Ureter (tissue), 1 donor: ENCODE results near the gene FYN. TPM values are rescaled to one million over a fixed set of nuclear protein-coding genes. Genes with fewer than 3 reads are reported as not detected.
A peak's percentile ranks its signal among the peaks of the same experiment; 100 is the strongest.
"Not testable (repeated sequence)": the region's sequence is repeated elsewhere in the genome, so short reads cannot be mapped to it uniquely, and the experiment has no call there.

Experiments used
- DNase-seq: peaks from one replicate; pipeline ENCODE4 v3.0.0-alpha.2; 2020; ENCODE audit warnings: low spot score
- total RNA-seq: library from RNA; stranded (reverse); gene quantifications from one replicate; pipeline ENCODE4 v1.2.4, GENCODE V29; 2023
- donor health status: DM: yes; HTN: yes; CAD: no.

FYN gene
- 62.6 TPM for total RNA-seq

DNA sequence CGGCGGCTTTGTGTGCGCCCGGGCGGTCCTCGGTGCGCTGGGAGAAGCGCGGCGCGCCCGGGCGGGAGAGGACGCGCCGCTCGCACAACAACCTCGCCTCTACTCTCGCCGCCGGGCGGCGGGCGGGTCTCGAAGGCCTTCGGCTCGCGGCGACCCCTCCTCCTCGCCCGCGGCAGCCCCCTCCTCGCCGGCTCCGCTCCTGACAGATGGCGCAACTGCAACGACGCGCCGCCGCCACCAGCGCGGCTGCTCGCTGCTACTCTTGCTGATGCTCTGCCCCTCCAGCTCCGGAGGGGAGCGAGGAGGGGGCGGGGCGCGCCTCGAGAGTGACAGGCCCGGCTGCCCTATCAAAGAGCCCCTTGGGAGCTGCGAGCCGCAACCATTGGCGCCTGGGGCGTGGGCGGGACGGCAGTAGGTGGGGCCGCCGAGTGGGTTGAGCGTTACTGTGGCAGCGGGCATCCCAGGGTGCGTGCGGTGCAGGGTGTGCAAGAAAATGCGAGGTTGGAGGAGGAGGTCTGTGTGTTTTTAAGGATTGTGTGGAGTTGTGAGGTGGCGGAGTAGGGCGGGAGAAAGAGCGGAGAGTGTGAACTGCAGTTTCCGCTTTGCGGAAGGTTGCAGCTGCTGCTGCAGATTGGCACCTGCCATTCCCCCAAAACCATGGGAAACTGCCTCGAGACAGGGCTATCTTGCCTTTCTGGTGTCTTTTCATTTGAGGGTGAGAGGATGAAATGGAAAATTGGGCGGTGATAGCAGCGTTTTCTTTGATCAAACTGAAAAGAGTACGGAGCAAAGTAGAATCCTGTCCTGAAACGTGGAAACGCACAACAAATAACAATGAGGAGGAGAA, at the start of gene FYN:
Gene FYN (minus strand): TSS at position 275 of the 847 bp plus-strand sequence. CDS start 153,401 bp downstream, outside the sequence.
- peak; percentile 98 for DNase-seq

DNA sequence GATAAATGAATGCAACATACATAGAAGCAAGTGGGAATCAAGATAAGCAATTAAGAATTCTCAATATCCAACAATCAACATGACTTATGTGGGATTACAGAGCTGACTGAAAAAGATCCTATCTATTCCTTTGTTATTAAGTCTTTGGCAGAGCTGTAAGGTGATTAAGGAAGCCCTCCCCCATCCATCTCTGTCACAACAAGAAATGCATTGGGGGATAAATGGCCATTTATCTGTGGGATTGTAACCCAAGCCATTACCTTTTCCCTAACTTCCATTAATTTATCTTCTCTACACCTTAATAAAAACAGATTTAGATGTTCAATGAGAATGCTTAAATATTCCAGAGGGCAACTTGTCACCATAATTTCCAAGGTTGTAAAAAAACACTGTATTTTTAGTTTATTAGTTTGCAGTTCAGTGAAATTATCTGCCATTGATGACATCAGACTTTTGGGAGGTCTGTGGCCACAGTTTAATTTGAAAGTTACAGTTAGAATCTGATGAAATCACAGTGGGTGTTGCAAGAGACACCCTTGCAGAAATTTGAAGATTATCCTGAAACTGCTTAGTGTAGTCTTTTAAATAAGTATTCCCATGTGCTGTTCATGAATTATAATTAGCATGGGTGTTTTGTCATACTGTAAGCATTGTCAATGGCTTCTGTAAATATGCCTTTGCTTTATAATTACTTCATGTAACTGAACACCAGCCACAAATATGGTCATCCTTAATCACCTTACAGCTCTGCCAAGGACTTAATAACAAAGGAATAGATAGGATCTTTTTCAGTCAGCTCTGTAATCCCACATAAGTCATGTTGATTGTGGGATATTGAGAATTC, 49.4 kb upstream of the FYN start:
- DNase-seq = no peak

DNA sequence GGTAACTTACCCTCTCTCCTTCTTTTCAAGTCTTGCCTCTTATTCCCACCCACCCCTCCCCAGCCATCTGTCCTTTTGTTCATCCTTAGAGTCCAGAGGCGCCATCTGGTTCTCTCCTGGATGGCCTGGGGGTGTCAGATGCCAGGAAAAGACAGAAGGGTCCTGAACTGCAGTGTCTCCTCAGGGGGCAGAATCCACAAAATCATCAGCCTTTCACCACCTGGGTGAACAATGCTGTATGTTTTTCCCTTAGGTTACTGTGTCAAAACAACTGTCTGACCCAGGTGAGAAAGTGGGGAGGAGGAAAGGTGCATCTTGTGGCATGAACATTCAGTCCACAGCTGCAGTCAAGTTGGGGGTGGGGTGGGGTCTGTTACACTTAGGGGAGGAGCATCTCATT, 47.9 kb upstream of the FYN start:
- DNase-seq = no peak

DNA sequence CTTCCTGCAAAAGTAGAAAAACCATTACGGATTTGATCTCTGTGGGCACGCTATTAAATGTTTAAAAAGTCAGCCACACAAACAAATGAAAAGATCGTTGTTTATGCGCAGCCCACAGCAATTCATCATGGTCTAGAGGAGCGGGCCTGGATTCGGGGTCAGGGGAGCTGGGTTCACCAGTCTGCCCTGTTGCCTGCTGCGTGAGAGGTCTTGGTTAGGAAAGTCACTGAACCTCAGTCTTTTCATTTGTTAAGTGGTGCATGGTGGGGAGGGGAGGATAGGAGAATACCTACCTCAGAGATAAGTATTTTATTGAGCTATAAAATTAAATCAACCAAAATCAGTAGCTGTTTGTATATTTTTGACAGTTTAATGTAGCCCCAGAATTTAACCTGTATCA, 47.3 kb upstream of the FYN start:
- DNase-seq = no peak

DNA sequence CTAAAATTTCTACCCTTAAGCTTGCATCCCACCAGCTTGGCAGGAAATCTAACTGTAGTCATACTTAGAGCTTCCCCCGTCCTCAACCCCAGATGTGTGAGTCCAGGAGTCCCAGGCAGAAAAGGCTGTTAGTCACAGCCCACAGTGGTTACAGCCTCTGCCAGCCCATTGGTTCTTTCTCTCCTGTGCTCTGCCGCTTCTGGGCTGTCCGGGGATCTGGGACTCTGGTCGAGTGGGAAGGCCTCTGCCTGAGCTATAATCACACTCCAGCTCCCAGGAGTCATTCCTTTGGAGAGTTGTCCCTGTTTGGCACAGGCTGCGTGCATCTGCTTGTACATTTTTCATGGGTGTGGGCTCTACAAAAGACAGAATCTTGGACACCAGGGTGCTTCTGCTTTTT, 45.6 kb upstream of the FYN start:
- no peak for DNase-seq

DNA sequence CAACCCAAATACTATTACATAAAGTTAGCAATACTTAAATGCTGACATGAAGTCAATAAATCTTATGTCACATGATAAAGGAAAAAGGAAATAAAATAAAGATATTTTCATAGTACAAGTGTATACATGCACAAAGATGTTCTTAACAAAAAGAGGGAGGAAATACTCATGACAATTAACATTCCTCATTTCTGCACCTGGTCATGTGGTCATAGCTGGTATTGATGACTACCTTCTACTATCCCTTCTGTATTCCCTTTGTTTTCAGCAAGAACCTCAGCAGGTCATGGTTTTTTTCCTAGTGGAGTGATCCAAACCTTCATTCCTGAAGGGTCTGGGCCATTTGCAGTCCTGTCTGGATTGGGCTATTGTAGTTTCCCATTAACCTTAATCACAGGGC, 43.5 kb upstream of the FYN start:
- DNase-seq = no peak

DNA sequence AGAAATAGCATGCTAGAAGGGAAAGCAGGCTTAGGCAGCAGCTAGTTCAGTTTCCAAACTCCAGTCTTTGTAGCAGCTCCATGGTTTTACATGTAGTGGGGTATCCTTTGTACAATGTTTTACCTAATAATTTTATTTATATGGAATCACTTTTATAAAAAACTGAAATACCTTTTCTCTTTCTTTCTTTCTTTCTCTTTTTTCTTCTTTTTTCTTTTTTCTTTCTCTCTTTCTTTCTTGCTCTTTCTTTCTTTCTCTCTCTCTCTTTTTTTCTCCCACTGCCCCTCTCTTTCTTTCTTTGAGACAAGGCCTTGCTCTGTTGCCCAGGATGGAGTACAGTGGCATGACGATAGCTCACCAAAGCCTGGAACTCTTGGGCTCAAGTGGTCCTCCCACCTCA, 41.4 kb upstream of the FYN start:
- no peak for DNase-seq

DNA sequence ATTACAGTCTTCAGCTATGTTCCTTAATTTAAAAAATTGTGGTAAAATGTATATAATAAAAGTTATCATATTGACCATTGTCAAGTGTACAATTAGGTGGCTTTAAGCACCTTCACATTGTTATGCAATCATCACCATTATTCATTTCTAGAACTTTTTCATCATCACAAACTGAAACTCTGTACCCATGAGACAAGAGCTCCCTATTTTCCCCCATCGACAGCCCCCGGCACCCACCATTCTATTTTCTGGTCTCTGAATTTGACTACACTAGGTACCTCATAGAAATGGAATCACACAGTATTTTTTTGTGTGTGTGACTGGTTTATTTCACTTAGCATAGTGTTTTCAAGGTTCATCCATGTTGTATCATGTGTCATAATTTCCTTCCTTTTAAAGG, 39.7 kb upstream of the FYN start:
- no peak for DNase-seq

DNA sequence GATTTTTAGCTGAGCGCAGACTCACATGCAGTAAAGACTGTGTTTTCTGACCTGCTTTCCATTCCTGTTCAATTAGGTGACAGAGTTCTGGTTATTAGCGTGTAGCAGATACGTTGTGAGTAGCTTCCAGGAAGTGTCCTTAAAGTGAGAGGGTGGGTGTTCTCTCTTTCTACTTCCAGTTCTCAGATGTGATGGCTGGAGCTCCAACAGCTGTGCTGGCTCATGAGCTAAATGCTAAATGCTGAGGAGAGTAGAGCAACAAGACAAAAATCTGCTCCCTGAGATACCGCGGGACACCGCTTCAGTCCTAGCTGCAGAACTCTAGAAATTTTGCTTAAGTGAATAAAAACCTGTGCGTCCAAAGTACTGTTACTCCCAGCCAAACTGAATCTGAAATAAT, 38.2 kb upstream of the FYN start:
- no peak for DNase-seq

DNA sequence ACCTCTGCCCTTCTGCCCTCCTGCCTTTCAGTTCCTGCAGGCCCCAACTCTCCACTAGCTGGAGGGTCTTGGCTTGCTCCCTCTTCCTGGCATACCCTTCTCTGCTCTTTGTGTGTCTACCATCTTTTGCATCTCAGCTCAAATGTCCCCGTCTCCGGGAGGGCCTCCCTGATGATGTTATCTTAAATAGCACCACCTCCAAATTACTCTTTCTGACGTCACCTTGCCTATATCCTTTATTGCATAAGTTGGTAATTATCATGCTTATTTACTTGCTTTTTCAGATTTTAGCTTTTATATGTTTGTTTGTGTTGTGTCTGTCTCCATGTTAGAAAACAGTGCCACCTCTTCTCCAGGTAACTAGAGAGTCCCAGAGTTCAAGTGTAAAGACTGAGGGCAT, 36.0 kb upstream of the FYN start:
- no peak for DNase-seq

DNA sequence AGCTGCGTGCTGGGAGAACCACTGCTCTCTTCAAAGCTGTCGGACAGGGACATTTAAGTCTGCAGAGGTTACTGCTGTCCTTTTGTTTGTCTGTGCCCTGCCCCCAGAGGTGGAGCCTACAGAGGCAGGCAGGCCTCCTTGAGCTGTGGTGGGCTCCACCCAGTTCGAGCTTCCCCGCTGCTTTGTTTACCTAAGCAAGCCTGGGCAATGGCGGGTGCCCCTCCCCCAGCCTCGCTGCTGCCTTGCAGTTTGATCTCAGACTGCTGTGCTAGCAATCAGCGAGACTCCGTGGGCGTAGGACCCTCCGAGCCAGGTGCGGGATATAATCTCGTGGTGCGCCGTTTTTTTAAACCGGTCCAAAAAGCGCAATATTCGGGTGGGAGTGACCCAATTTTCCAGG, 35.1 kb upstream of the FYN start:
- not testable (repeated sequence) for DNase-seq

DNA sequence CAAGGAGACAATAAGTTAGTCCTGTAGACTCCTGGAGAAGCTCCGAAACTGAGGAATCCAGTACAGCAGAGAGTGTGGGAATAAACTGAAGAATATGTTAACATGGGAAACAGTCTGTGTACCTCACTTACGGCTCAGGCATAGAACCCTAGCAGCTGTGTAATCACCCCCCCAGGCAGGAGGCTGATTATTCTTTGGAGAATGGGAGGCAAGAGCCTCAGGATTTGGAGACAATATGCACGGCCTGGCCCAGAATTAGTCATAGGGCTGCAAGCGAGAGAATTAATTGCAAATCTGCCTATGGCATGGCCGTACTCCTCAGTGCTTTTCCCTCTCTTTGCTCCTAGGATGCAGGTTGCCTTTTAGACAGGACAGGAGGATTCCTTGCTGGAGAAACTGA, 27.5 kb upstream of the FYN start:
- DNase-seq = no peak

DNA sequence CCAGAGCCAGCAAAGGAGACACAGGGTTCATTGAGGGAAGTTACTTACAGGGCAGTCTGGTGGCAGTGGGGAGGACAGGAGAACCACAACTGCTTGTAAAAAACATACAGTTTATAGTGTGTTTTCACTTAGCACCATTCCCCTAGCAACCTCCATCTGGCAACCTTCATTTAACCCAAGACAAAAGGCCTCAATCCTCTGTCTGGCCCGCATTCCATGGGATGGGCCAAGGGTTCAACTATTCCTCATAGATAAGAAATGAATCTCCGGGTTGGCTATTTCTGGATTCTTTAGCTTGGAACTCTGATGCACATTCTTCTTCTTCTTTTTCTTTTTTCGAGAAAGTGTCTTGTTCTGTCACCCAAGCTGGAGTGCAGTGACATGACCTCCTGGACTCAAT, 26.3 kb upstream of the FYN start:
- DNase-seq = no peak

DNA sequence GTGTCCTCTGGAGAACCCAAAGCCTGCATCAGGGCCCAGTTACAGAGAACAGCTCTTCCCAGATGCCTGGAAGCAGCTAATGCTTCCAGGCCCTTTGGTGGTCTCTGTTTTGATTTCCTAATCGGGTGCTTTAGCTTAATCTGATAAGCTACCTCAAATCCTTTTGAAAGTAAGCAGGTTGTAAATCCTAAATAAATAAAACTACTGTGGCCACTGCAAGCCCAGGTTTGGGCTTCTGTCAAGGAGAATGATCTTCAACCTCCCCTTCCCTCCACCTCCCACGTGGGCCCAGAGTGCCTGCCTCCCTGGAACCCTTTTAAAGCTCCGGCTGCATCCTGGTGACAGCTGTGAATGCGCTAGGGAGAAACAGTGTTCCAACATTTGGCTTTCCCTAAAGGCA, 25.2 kb upstream of the FYN start:
- DNase-seq = no peak

DNA sequence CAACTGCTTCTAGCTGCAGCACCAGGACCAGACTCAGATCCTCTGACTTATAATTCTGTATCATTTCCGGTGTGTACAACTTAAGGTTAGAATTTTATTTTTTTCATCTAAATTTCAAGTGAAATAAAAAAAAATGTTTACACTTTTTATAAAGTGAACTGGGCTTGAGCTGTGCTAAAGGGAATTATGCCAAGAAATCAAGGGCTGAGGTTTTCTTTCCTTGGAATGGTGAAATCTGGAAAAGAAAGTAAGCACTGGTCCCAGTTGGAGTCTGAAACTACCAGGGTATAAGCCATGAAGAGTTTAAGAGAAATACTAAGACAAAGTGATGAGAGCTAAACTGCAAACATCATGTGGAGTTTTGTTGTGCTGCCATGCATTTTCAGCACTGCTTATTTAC, 21.7 kb upstream of the FYN start:
- no peak for DNase-seq

DNA sequence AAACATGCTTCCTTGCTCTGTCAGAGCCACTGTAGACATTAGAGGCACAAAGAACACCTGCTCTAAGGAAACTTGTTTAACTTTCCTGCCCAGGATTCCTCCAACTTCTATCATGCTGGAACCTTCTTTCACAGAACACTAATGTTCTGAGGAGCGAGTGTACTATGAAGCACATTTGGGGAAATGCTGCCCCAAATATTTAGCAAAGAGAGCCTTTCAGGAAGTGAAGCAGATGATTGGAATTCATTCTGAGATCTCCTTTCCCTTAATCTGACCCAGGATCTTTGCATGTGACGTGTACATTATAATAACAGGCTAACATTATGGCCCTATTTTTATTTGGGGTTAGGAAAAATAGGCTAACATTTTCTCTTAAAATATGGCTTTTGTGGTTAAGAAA, 21.0 kb upstream of the FYN start:
- DNase-seq = no peak

DNA sequence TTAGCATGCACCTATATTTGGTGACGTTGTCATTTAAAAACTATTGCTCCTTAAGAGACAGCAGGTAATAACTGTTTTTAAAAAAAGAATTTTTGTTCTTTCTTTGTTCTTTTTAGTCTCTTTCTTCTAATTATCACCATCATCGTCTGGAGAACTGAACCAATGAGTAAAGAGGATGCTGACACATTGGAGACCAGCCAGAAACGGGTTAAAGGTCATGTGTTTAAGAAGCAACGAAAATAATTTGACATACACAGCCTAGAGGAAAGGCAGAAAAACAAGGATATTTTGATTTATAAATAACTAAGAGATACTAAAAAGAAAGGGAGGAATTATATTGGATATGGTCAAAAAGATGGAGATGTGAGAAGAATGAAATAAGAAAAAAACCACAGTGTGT, 19.2 kb upstream of the FYN start:
- DNase-seq = no peak

DNA sequence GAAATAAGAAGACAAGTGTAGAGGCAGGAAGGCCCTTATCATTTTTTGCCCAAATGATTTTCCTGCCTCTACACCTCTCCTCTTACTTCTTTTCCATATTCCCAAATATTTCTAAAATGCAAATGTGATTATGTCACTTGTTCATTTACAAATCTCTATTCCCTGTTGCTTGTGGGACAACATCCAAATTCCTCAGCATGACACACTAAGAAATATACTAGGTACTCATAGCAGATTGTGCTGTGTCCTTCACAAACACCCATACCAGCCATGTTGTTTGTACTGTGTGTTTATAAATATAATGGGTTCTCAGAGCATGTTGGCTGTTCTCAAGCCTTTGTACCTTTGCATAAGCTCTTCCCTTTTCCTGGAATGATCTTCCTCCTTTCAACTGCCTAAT, 17.7 kb upstream of the FYN start:
- DNase-seq = no peak

DNA sequence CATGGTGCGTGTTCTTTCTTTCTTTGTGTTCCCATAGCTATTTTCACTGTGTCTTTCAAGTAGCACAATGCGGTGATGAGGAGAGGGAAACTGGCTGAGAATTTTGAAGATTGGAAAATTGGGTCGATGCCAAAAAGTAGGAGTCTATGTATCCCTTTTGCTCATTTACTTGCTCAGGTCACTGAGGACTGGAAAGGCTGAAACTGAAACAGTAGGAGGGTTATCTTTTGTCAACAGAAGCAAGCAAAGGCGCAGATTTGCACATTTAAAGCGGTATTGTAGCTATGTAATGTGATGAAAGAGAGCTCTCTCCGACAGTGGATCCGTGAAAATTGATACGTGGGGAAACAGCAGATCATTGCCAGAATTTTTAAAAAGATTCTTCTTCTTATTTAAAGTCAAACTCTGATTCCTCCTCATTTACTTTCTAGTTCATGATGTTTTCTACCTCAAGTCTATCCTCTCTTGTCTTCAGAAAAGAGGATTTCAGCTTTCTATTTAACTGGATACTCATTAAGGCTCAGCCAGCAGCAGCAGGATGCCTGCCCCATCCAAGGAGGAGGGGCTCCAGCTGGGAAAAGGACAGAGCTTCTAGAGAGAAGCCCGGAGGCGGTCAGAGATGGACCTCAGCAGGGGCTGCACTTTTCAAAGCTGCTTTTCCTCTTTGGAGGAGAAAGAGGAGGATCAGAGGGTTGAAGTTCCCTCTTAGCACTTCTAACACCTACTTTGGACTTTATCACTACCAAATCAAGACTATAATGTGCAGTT, 15.9 kb upstream of the FYN start:
- DNase-seq = no peak

DNA sequence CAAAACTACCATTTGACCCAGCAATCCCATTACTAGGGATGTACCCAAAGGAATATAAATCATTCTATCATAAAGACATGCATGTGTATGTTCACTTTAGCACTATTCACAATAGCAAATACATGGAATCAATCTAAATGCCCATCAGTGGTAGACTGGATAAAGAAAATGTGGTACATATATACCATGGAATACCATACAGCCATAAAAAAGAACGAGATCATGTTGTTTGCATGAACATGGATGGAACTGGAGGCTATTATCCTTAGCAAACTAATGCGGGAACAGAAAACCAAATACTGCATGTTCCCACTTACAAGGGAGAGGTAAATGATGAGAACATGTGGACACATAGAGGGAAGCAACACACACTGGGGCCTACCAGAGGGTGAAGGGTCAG, 13.5 kb upstream of the FYN start:
- not testable (repeated sequence) for DNase-seq

DNA sequence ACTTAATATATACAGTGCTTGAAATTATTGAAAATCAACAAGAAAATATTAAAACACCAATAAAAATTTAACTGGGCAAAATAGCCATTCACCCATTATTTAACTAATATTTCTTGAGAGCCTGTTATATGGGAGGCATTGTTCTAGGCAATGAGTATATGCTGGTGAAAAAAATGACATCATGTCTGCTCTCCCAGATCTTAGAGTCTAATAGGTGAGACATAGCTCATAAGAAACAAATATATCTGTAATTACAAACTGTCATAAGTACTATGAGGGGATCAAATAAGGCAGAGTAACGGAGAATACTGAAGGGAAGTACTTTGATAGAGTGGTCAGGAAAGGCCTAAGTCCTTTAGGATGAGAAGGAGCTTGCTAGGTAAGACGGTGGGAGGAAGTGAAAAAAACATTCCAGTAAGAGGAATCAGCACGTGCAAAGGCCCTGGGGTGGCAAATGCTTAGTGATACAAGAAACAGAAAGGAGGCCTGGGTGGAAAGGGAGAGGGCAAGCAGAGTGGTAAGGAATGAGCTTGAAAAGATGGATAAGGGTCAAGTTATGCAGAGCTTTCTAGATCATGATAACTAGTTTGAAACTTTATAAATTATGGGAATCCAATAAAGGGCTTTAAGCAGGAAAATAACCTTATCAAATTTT, 12.2 kb upstream of the FYN start:
- no peak for DNase-seq

DNA sequence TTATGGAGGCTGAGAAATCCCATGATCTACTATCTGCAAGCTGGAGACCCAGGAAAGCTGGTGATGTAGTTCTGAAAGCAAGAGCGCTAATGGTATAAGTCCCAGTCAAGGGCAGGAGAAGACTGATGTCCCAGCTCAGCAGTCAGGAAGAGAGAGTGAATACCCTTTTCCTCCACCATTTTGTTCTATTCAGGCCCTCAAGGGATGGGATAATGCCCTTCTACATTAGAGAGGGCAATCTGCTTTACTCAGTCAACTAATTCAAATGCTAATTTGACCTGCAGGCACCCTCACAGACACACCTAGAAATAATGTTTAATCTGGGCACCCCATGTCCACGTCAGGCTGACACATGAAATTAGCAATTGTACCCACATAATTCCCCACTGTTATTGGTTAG, 10.8 kb upstream of the FYN start:
- DNase-seq = no peak
